Lower leg skin (tissue), 4 donors: ENCODE measurements around the gene HIC1. TPM values are rescaled to one million over a fixed set of nuclear protein-coding genes. Genes with fewer than 3 reads are reported as not detected.
A peak's percentile ranks its signal among the peaks of the same experiment; 100 is the strongest.

Experiments used
- DNase-seq, 2 donors: peaks; one replicate each; pipeline ENCODE4 v3.0.0-alpha.2; 2019; ENCODE audit warnings: low spot score in 2 of 2
- H3K4me3 ChIP-seq: fragments of 200-600 bp; sonication (generic); 2 replicates; pipeline ENCODE4 v1.5.1; 2017; ENCODE audit warnings: mild to moderate bottlenecking, low read depth; ENCODE audit not compliant: poor library complexity, severe bottlenecking
- CTCF ChIP-seq, 3 donors: fragments of 450-650 bp; IDR thresholded peaks; one replicate each; pipeline ENCODE4 v1.5.1; 2016; ENCODE audit warnings: antibody characterized with exemption in 3 of 3, mild to moderate bottlenecking in 3 of 3, moderate library complexity in 2 of 3
- POLR2A ChIP-seq, 2 donors: fragments of 450-650 bp; IDR thresholded peaks; one replicate each; pipeline ENCODE4 v1.6.1; 2016 to 2017; ENCODE audit warnings: antibody characterized with exemption in 2 of 2, mild to moderate bottlenecking in 1 of 2, moderate library complexity in 1 of 2
- WGBS, 2 donors: methylation state at CpG; one replicate each; pipeline ENCODE4 v1.1.5; 2018; 5-methylcytosine and 5-hydroxymethylcytosine counted together
- intact Hi-C: fragments of 100-400 bp; cut with DNase I; formaldehyde crosslinking; loops from one replicate; pipeline ENCODE4 v1.15.0; 2023; ENCODE audit warnings: low total_unique reads
- microRNA counts, 2 donors: library from miRNA; unstranded; fragments of <30 nt; microRNA quantifications; one replicate each; lab custom pipeline; 2016
- microRNA-seq, 2 donors: library from miRNA; unstranded; fragments of <30 nt; microRNA quantifications; one replicate each; pipeline ENCODE4, GENCODE V29; 2016; ENCODE audit warnings: borderline replicate concordance in 2 of 2, borderline number of aligned reads in 1 of 2
- total RNA-seq, 4 donors: library from RNA; depleted of rRNA; stranded (reverse); fragments of >200 nt; gene quantifications; one replicate each; pipeline ENCODE4 v1.1.0, GENCODE V29; 2016

Gene HIC1
- total RNA-seq, 4 donors from 2014 or later: 2.4 to 14.2 (median 5.3) TPM

GRCh38 chr17:2107050-2107449 lies 52.1 kb downstream of the HIC1 start:
- TF ChIP-seq CTCF (IDR thresholded peaks at IDR 0.05) (no peak), POLR2A (IDR thresholded peaks at IDR 0.05) (no peak)
- intact Hi-C loops: no loop called here
- peak in 1 of 2 donors; percentile 42 for DNase-seq
- 64 to 67% methylated on average over 2 of the region's 2 CpGs for WGBS, 2 donors
- no peak overlapping the region for H3K4me3 ChIP-seq

- 38 to 41% methylated on average over 3 of the region's 3 CpGs for WGBS, 2 donors
- H3K4me3 ChIP-seq: no peak overlapping the region
- TF ChIP-seq POLR2A (IDR thresholded peaks at IDR 0.05): no peak
- no peak for TF ChIP-seq CTCF (IDR thresholded peaks at IDR 0.05)
- peak in 1 of 2 donors; percentile 76 for DNase-seq
- intact Hi-C loops: no loop called here
Measured at GRCh38 chr17:2107506-2107905, 52.6 kb downstream of the HIC1 start.

- no peak overlapping the region for H3K4me3 ChIP-seq
- peak in 1 of 2 donors; percentile 26 for DNase-seq
- intact Hi-C loops: no loop called here
- TF ChIP-seq CTCF (IDR thresholded peaks at IDR 0.05): no peak
- no peak for TF ChIP-seq POLR2A (IDR thresholded peaks at IDR 0.05)
- WGBS, 2 donors: 67 to 82% methylated on average over 8 of the region's 8 CpGs
Measured at GRCh38 chr17:2108170-2108569, 53.3 kb downstream of the HIC1 start.

GRCh38 chr17:2110436-2110835 lies 55.5 kb downstream of the HIC1 start:
- peak in 1 of 2 donors; percentile 45 for DNase-seq
- no peak overlapping the region for H3K4me3 ChIP-seq
- intact Hi-C loops: no loop called here
- 92 to 93% methylated on average over 6 of the region's 6 CpGs for WGBS, 2 donors
- TF ChIP-seq POLR2A (IDR thresholded peaks at IDR 0.05): no peak
- TF ChIP-seq CTCF (IDR thresholded peaks at IDR 0.05): no peak

GRCh38 chr17:2111691-2112090 lies 56.8 kb downstream of the HIC1 start:
- H3K4me3 ChIP-seq: no peak overlapping the region
- intact Hi-C loops: no loop called here
- TF ChIP-seq CTCF (IDR thresholded peaks at IDR 0.05) (no peak), POLR2A (IDR thresholded peaks at IDR 0.05) (no peak)
- 70 to 77% methylated on average over 5 of the region's 5 CpGs for WGBS, 2 donors
- DNase-seq: peak in 1 of 2 donors; percentile 50

MicroRNA genes within 50 kb of the gene (microRNA counts, 767-probe panel; counts per million panel counts)
- microRNA hsa-miR-132-3p (lab: Ali Mortazavi, UCI) (358 to 9,875 counts per million in 2 donors), microRNA hsa-miR-212-3p (lab: Ali Mortazavi, UCI) (0 to 358 counts per million in 2 donors)

Small RNA genes within 50 kb of the gene (microRNA-seq; reads per million reads assigned to microRNA genes)
- gene MIR132 (596 to 727 reads per million in 2 donors), gene MIR212 (9.1 to 17.7 reads per million in 2 donors)

Other genes starting within 250 kb of the HIC1 start
- 10 to 100 TPM in 2 of 4 donors, 1 to 10 TPM in 2; 9.4 to 13.0 (median 10.0) TPM for gene SMYD4, start 225.2 kb upstream of the HIC1 start, total RNA-seq
- 10 to 100 TPM; 21.0 to 31.5 (median 26.9) TPM for gene RPA1, start 225.1 kb upstream of the HIC1 start, total RNA-seq
- gene RTN4RL1, start 29.8 kb upstream of the HIC1 start, total RNA-seq: 10 to 100 TPM; 19.1 to 31.5 (median 27.6) TPM
- gene DPH1, start 24.9 kb upstream of the HIC1 start, total RNA-seq: 10 to 100 TPM; 50.4 to 80.0 (median 61.2) TPM
- gene OVCA2, start 13.1 kb upstream of the HIC1 start, total RNA-seq: 10 to 100 TPM; 34.2 to 51.5 (median 40.3) TPM
- gene SMG6, start 248.7 kb downstream of the HIC1 start, total RNA-seq: 10 to 100 TPM; 22.5 to 54.6 (median 29.5) TPM
- gene SRR, start 248.8 kb downstream of the HIC1 start, total RNA-seq: 10 to 100 TPM in 3 of 4 donors, 1 to 10 TPM in 1; 1.4 to 14.4 (median 12.9) TPM